GM19099 (cell line): ENCODE results near the gene TCEAL9.

Experiments used
- POLR2A ChIP-seq: IDR thresholded peaks from 3 replicates; pipeline ENCODE4 v1.6.1; 2011; ENCODE audit warnings: low read depth; ENCODE audit not compliant: insufficient read length; ENCODE audit errors: extremely low read depth

Gene TCEAL9

DNA sequence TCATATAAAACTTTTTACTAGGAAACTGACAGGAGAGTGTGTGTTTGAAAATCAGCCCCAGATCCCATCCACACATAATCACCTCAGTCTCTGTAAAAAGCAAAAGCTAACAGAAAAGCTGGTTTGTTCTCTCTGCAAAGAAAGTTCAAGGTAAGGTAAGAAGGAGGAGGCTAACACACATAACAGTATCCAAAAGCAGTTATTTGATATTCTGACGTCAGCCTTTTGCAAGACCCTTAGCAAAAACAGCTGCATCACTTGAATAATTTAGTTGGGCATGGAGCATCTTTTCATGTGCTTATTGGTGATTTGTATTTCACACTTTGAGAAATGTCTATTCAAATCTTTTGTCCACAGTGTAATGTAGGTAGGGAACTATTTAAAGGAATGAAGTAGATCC, 5.5 kb downstream of the TCEAL9 start:
- TF ChIP-seq POLR2A = no peak

DNA sequence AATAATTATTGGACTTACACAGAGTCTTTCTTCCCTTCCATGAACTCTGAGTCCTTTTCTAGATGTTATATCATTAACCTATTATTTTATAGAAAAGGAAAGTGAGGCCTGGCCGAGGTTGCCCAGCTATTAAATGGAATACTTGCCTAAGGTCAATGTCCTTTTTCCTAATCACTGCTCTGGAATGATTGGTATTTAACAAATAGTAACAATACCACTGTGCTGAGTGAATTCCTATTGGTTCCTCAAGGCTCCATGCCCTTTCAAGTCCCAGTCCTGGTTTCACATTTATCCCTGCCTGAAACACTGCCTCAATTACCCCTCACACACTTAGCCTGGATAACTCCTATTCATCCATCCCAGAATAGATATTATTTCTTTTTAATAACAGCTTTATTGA, 6.2 kb downstream of the TCEAL9 start:
- no peak for TF ChIP-seq POLR2A

DNA sequence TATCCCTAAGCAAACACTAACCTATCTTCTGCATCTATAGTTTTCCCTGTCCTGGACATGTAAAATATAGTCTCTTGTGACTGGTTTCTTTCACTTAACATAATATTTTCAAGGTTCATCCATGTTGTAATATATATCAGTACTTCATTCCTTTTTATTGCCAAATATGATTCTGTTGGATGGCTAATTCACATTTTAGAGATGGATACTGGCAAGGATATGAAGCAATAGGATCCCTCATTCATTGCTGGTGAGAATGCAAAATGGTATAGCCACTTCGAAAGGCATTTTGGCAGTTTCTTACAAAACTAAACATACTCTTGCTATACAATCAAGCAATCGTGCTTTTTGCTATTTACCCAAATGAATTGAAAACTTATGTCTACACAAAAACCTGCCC, 6.7 kb downstream of the TCEAL9 start:
- no peak for TF ChIP-seq POLR2A

DNA sequence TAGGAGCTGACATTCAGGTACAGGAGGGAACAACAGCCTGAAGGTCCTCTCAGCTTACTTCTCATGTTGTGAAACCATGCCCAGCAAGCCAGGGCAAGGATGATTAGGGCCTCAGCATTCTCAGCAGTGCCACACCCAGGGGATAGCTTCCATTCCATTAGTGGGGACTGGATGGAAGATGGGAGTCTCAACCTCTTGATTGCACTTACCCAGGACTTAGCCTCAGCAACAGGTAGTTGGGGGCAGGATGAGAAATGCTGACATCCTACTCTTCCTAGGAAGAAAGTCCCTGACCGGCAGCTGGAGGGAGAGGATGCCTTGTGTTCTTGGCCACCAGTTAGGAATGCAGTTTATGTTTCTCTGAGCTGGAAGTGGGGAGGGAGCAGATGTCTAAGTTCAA, 11.2 kb downstream of the TCEAL9 start:
- no peak for TF ChIP-seq POLR2A

DNA sequence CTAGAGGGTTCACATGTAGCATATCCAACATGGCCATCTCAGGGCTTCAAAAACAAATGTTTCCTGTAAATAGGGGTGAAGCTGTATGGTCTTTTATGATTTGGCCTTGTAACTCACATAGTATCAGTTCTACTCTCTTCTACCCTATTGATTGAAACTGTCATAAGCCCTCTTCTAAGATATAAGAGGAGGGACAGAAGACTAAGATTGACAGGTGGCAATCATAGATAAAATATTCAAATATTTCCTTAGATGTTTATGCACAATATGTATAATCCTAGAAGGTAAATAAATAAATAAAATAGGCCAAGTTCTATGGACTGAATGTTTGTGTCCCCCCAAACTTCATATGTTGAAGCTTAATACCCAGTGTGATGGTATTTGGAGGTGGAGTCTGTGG, 13.2 kb downstream of the TCEAL9 start:
- no peak for TF ChIP-seq POLR2A

DNA sequence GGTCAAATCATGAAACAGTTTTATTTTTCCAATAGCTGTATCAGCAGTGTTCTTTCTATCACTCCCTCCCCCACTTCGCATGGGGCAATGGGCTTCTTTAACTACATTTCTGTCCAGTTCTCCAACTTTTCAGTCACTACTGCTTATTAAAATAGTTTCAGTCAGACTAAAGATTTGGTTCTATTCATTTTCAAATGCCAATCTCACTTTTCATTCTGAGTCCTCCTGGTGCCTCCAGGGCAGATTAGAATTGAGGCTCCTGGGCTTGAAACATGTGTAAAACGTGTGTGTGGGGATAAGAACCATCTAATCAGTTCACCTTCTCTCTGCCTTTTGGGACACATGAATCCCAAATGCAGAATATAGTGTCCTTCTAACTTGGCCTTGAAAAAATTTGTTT, 16.6 kb downstream of the TCEAL9 start:
- no peak for TF ChIP-seq POLR2A

DNA sequence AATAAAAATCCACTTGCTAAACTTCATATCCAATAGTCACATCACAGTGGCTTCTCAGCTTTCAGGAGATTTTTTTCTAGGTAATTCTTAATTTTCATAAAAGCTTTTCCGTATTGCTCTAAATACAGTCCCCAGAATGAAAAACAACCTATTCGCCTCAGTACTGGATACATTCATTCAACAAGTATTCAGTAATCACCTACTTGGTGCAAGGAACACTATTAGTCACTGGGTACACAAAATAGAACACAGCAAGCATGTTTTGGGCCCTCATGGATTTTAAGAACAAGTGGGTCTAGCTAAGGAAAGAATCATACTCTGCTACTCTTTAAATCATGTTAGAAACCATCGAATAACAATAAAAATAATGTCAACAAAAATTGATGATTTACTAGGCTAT, 17.3 kb downstream of the TCEAL9 start:
- no peak for TF ChIP-seq POLR2A

DNA sequence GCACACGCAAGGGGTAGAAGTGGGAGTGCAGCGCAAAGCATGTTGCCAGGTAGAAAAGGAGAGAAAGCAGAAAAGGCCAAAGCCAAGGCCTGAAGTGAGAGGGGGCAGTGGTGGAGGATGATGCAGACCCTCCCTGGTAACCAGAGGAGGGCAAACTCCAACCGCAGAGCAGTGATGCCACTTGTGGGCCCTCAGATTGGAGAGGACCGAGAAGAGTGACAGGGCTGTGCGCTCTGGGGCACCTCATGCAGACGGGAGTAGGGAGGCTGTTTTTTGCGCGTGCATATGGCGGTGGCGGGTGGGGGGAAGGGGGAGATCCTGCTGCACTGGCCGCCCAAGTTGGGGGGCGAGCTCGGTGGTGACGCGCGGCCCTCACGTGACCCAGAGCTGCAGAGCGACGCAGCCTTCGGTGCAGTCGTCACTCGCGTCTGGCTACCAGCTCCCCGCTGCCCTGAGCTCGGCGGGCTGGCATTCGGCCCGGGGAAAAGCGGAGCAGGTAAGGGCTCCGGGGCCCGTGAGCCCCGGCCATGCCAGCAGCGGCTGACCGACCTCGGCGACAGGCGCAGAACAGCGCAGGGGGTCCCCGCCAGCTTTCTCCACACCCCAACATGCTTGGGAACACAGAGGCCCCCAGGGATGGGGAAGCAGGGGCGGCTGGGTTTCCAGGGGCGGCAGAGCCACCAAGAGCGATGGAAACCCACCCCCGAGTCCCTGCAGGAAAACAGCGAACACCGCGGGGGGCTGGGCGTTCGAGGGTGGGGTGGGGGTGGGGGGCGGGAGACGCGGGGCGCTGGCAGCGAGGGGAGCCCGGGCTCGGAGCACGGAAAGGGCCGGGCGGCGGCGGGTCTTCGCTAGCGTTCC, 20.0 kb downstream of the TCEAL9 start, which contains the start of gene BEX3:
Gene BEX3, plus strand, starts transcription at position 421 of the 861 bp plus-strand sequence. CDS start 984 bp downstream, outside the sequence.
- no peak for TF ChIP-seq POLR2A

DNA sequence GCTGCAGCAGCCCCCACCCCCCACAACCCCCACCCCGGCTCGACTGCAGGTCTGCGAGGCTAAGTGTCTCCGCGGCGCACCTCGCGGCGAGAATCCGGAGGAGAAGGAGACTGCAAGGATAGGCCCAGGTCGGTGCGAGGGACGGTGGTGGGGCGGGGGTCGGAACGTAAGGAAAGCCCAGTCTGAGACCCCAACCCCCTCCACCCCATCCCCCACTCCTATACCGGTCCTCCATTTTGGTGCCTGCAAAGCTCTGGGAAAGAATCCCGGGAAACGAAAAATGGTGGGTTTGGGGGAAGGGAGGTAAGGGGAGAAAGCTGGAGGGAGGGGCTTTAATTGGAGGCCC, 20.6 kb downstream of the TCEAL9 start:
- TF ChIP-seq POLR2A = no peak

DNA sequence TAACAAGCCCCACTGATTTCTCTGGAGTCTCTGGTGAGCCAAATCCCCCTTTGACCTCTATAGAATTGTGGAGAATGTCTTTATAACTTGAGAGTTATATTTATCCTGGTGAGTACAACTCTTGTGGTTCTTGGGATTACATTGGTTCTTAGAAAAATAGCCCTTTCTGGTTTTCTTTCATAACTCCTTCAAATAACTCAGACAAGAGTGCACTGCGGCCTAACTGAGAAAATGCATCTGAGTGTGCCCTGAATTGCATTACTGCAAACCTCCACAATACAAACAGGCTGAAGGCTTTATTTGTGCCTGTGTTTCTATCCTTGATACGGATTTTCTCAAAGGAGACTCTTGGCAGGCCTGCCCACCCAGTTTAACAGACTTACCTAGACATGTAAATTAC, 22.7 kb downstream of the TCEAL9 start:
- TF ChIP-seq POLR2A = no peak

DNA sequence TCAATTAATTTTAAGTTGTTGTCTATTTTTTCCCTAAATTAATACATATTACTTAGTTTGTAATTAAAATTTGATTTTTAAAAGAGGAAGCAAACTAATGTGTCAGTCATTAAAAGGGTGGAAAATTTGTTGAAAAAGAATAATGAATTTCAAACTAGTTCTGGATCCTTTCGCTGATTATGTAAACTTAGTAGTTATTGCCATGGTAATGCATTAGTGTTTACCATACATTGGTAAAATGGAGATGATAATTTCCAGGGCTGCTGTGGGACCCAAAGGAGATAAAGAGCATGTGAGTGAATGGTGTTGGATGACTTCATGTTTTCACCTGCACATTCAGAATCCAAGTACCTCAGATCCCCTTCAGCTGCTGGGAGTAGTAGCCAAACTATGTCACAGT, 26.6 kb downstream of the TCEAL9 start:
- TF ChIP-seq POLR2A = no peak

DNA sequence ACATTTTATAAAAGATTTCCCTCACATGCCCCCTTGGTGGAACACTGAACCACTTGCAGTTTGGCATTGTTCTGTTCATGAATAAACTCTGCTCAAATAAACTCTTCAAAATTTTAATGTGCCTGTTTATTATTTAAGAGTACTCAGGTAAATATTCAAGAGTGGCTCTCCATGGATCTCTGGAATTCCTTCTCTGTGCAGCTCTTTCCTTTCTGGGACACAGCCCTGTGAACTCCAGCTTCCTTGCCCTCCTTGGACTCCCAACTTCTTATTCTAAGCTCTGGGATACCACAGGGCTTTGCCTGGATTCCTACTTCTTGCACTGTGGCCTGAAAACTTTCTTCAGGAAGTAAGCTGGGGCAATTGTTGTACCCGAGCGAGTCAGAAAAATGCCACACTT, 28.4 kb downstream of the TCEAL9 start:
- no peak for TF ChIP-seq POLR2A

DNA sequence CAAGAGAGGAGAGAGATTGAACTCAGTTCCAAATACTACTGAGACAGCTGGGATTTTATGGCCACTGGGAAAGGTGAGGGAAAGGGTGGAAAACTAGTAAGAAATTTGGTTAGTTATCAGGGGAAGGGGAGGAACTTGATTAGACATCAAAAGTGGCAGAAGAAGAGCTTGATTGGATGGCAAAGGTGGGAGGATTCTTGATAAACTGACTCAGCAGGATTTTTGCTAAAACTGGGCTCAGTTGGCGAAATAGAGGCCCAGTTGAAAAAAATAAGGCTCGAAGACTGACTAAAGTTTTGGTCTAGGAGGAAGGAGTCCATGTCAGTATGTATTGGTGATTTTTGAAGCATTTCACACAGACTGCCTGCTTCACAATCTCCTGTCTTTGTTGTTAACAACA, 30.0 kb downstream of the TCEAL9 start:
- no peak for TF ChIP-seq POLR2A

DNA sequence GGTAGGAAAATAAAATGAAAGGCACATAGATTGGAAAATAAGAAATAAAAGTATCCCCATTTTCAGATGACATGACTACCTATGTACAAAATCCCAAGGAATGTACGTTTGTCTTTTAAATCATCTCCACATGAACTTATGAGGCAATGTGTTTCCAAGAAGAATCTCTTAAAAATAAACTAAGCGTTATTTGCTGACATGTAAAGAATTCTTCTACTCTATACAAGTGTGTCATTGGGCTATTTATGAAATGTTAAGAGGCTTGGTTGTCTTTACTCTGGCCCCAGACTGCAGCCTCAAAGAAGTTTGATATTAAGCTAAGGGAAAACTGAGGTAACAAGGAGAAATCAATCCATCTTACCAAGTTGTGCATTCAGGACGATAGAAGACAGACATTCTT, 37.2 kb downstream of the TCEAL9 start:
- TF ChIP-seq POLR2A = no peak

DNA sequence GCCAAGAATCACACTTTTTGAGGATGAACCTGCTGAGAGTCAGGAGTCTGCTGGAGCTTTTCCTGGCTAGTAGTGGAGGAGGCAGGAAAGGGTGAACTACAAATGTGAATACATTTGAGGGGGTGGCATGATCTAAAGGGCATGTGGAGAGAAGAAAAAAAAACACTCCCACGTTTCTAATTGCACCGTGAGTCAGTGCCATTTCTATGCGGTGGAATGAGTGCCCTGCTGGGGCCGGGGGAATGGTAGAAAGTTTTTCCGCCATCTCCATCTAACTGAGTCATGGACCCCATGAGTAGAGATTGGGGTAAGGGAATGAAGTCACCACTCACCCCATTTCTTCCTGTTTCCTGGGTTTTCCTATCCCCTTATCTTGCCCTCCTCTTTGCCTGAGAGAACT, 39.9 kb downstream of the TCEAL9 start:
- no peak for TF ChIP-seq POLR2A

DNA sequence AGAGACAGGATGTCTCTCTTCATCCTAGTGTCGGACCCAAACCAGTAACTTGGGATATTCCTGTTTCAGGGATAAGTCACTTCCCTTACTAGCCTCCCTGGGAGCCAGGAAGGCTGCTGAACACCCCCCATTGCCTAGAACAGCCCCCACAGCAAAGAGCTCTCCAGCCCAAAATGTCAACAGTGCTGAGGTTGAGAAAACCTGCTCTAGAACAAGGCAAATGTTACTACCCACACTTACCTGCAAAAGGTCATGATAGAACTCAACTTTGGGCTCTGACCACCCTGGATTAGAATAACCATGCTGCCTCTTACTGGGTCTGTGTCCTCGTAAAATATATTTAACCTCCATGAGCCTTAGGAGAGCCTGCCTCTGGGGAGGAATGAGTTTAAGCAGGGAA, 40.4 kb downstream of the TCEAL9 start:
- TF ChIP-seq POLR2A = no peak

DNA sequence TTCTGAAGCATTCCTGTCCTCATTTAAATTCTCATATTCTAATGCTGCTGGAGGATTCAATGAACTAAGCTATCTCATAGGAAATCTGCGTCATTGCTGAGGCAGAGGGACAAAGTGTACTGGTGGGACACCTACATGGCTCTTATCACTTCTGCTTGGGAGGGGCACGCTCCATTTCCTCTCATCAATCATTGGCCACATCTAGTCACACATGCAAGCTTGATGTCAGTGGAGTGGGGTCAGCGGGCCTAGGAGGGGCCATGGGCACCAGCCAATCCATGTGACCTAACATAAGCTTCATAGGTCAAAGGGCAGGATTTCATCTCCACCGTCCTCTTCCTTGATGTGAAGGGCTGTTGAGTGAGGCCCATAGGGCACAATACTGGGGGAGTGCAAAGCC, 41.4 kb downstream of the TCEAL9 start:
- no peak for TF ChIP-seq POLR2A
